ENCODE measurements around the gene EPHA8. TPM values are rescaled to one million over a fixed set of nuclear protein-coding genes. Genes with fewer than 3 reads are reported as not detected.

The EPHA8 gene
- total and polyA plus RNA-seq, 4 donors, result not detected

Small RNAs within 50 kb of the gene (microRNA-seq; reads per million reads assigned to microRNA genes)
- 0 to 1.2 reads per million in 2 donors for gene MIR6127

Other genes with a start within 250 kb of the EPHA8 start
- 10 to 100 TPM; 21.2 to 24.9 TPM for gene ZBTB40, start 111.6 kb upstream of the EPHA8 start, total RNA-seq
- 10 to 100 TPM in 1 of 2 donors, 1 to 10 TPM in 1; 4.4 to 19.3 TPM for gene ZBTB40, start 111.6 kb upstream of the EPHA8 start, polyA plus RNA-seq
- gene C1QA, start 73.1 kb downstream of the EPHA8 start, total RNA-seq, result 100 to 1,000 TPM; 145 to 249 TPM
- gene C1QA, start 73.1 kb downstream of the EPHA8 start, polyA plus RNA-seq, result 100 to 1,000 TPM in 1 of 2 donors, 10 to 100 TPM in 1; 65.3 to 396 TPM
- gene C1QC, start 80.1 kb downstream of the EPHA8 start, total RNA-seq, result 100 to 1,000 TPM; 203 to 295 TPM
- 100 to 1,000 TPM in 1 of 2 donors, 10 to 100 TPM in 1; 49.9 to 230 TPM for gene C1QC, start 80.1 kb downstream of the EPHA8 start, polyA plus RNA-seq
- gene C1QB, start 89.7 kb downstream of the EPHA8 start, total RNA-seq, result 100 to 1,000 TPM; 225 to 310 TPM
- 100 to 1,000 TPM in 1 of 2 donors, 10 to 100 TPM in 1; 84.7 to 425 TPM for gene C1QB, start 89.7 kb downstream of the EPHA8 start, polyA plus RNA-seq
- gene EPHB2, start 147.3 kb downstream of the EPHA8 start, total RNA-seq, result 10 to 100 TPM in 1 of 2 donors, 1 to 10 TPM in 1; 5.5 to 16.6 TPM
- gene EPHB2, start 147.3 kb downstream of the EPHA8 start, polyA plus RNA-seq, result under 1 TPM; 0.87 to 0.88 TPM

All from aorta (tissue), 4 donors.